GM12892 (cell line): ENCODE measurements around the gene GRK4.

Experiments
- POLR2A ChIP-seq: IDR thresholded peaks from 2 replicates; pipeline ENCODE4 v1.6.1; 2011; ENCODE audit warnings: low read depth, low read length, control low read depth
- POLR2AphosphoS5 ChIP-seq: IDR thresholded peaks from 2 replicates; pipeline ENCODE4 v1.6.1; 2011; ENCODE audit warnings: low read depth, low read length, control low read depth

GRCh38 chr4:2962614-2963174 lies 677 bp upstream of the GRK4 start:
- TF ChIP-seq POLR2AphosphoS5 = no peak
- TF ChIP-seq POLR2A = no peak
